ENCODE results near the gene FOXN1. TPM values are rescaled to one million over a fixed set of nuclear protein-coding genes. Genes with fewer than 3 reads are reported as not detected.

FOXN1 gene
- total RNA-seq, 1 experiment from 2014 or later, result not detected

DNA sequence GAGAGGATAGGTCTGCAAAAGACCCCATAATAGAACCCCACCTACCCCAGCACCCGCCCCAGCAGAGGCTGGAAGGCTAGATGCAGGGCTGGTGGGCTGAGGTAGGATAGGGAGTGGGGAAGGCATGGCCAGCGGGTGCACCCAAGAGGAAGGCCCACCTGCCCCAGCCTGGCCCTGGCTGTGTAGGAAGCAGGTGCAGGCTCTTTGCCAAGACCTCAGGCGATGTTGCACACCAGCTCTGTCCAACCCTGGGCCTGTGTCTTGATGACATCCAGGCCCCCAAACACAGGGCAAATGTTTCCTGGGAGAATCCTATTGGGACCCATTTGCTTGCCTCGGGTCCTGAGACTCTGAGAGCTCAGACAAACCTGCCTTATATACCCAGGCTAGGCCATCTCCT lies 34.1 kb downstream of the FOXN1 start:
- CTCF ChIA-PET, result interaction anchor here (0.6 to 2.9 kb wide), 29 partner anchors 10 to 814 kb away, joined by 3 to 98 read pairs (median 4); partner anchors contain the start of genes FOXN1, PIGS and SEBOX
- no peak overlapping the region for H3K27ac Mint-ChIP-seq (ENCODE audit: low read depth, unreplicated experiment)
- no TSS peak for BruUV-seq (replicated peaks)
- POLR2A ChIA-PET, result interaction anchor here (0.6 to 1.6 kb wide), 4 partner anchors 31 to 183 kb away, joined by 3 to 5 read pairs (median 4); partner anchors contain the start of genes PIGS and SPAG5
- no peaks in the 10 kb centered on the region for H3K9me3 Mint-ChIP-seq (ENCODE audit: unreplicated experiment)
- H3K4me3 Mint-ChIP-seq (ENCODE audit: unreplicated experiment), result no peak overlapping the region
- peaks cover 5% of the 10 kb centered on the region for H3K4me1 Mint-ChIP-seq (ENCODE audit: insufficient read depth, unreplicated experiment)
- no peaks in the 10 kb centered on the region for H3K36me3 Mint-ChIP-seq (ENCODE audit: insufficient read depth, unreplicated experiment)
- intact Hi-C loops (cut with micrococcal nuclease), result loop anchor here (1.0 to 10.0 kb wide), 3 partner anchors 46 to 308 kb away; partner anchors contain the start of genes IFT20 and TNFAIP1
- TF ChIP-seq, protein P1, sequence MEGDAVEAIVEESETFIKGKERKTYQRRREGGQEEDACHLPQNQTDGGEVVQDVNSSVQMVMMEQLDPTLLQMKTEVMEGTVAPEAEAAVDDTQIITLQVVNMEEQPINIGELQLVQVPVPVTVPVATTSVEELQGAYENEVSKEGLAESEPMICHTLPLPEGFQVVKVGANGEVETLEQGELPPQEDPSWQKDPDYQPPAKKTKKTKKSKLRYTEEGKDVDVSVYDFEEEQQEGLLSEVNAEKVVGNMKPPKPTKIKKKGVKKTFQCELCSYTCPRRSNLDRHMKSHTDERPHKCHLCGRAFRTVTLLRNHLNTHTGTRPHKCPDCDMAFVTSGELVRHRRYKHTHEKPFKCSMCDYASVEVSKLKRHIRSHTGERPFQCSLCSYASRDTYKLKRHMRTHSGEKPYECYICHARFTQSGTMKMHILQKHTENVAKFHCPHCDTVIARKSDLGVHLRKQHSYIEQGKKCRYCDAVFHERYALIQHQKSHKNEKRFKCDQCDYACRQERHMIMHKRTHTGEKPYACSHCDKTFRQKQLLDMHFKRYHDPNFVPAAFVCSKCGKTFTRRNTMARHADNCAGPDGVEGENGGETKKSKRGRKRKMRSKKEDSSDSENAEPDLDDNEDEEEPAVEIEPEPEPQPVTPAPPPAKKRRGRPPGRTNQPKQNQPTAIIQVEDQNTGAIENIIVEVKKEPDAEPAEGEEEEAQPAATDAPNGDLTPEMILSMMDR (IDR thresholded peaks at IDR 0.05; ENCODE audit: unreplicated experiment), result no peak
- peaks cover 12% of the 10 kb centered on the region for H3K27me3 Mint-ChIP-seq (ENCODE audit: insufficient read depth, unreplicated experiment)
- no peak for DNase-seq (ENCODE audit: unreplicated experiment)

DNA sequence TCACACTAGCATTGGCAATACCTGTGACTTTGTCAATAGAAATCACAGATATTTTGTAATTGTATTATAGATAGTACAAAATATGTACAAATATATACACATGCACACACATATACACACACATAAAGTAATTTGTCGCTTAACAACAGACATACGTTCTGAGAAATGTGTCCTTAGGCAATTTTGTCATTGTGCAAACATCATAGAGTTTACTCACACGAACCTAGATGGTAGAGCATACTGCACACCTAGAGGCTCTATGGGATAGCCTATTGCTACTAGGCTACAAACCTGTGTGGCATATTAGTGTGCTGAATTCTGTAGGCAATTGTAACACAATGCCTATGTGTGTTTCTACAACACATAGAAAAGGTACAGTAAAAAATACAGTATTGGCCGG lies 35.3 kb downstream of the FOXN1 start:
- DNase-seq (ENCODE audit: unreplicated experiment), result no peak
- Mint-ChIP-seq H3K9me3 (ENCODE audit: unreplicated experiment) (no peaks in the 10 kb centered on the region), H3K4me1 (ENCODE audit: insufficient read depth, unreplicated experiment) (peaks cover 11% of the 10 kb centered on the region), H3K27ac (ENCODE audit: low read depth, unreplicated experiment) (no peak overlapping the region), H3K27me3 (ENCODE audit: insufficient read depth, unreplicated experiment) (peaks cover 12% of the 10 kb centered on the region), H3K36me3 (ENCODE audit: insufficient read depth, unreplicated experiment) (no peaks in the 10 kb centered on the region), H3K4me3 (ENCODE audit: unreplicated experiment) (no peak overlapping the region)
- ChIA-PET CTCF (interaction anchor here (0.6 to 2.9 kb wide), 32 partner anchors 9 to 388 kb away, joined by 3 to 98 read pairs (median 4); partner anchors contain the start of genes FOXN1 and PIGS), POLR2A (interaction anchor here (1.0 to 1.4 kb wide), 2 partner anchors 46 to 49 kb away, joined by 3 to 4 read pairs; no protein-coding TSS in a partner anchor)
- intact Hi-C loops (cut with micrococcal nuclease), result loop anchor here (5.0 to 10.0 kb wide), 2 partner anchors 207 to 309 kb away; partner anchors contain the start of genes IFT20 and TNFAIP1
- BruUV-seq (replicated peaks), result no TSS peak
- TF ChIP-seq, protein P1 (IDR thresholded peaks at IDR 0.05; ENCODE audit: unreplicated experiment), result no peak

DNA sequence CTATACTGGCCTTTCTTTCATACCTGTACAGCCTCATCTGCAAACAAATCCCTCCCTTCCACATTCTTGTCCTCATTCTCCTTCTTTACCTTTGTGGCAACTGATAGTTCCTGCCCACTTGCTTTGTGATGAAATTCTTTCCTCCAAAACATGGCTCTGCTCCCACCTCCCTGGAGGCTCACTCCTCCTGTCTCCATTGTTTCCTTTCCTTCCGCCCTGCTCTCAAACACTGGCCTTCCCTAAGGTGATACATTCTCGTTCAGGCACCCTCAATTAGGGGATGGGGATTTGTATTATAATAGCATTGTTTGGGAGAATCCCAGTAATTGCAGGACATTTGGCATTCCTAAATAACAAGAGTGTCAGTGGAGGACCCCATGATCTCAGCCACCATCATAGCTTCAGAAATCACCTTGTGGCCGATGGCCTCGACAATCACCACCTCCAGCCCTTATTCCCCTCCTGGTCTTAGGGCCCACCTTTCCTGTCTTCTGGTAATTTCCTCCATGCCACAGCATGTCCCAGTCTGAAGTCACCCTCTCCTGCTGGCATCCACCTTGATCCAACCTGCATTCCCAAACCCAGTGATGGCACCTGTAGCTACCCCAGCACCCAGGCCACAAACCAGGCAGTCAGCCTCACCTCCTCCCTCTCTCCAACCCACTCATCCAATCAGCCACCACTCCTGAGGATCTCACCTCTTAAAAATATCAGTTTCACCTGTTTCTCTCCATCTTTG lies 38.4 kb downstream of the FOXN1 start:
- H3K4me1 Mint-ChIP-seq (ENCODE audit: insufficient read depth, unreplicated experiment), result peaks cover 11% of the 10 kb centered on the region
- ChIA-PET CTCF (interaction anchor here (0.6 to 2.6 kb wide), 2 partner anchors 50 to 1277 kb away, joined by 3 to 13 read pairs; no protein-coding TSS in a partner anchor), POLR2A (interaction anchor here (0.7 to 1.1 kb wide), 2 partner anchors 10 to 52 kb away, joined by 3 read pairs; no protein-coding TSS in a partner anchor)
- H3K36me3 Mint-ChIP-seq (ENCODE audit: insufficient read depth, unreplicated experiment), result peaks cover 6% of the 10 kb centered on the region
- DNase-seq (ENCODE audit: unreplicated experiment), result no peak
- H3K4me3 Mint-ChIP-seq (ENCODE audit: unreplicated experiment), result no peak overlapping the region
- H3K9me3 Mint-ChIP-seq (ENCODE audit: unreplicated experiment), result no peaks in the 10 kb centered on the region
- H3K27ac Mint-ChIP-seq (ENCODE audit: low read depth, unreplicated experiment), result peak overlapping the region; percentile 16
- no peaks in the 10 kb centered on the region for H3K27me3 Mint-ChIP-seq (ENCODE audit: insufficient read depth, unreplicated experiment)
- intact Hi-C loops (cut with micrococcal nuclease), result loop anchor here (5.0 to 10.0 kb wide), 2 partner anchors 210 to 312 kb away; partner anchors contain the start of genes IFT20 and TNFAIP1
- TF ChIP-seq, protein P1 (IDR thresholded peaks at IDR 0.05; ENCODE audit: unreplicated experiment), result no peak
- BruUV-seq (replicated peaks), result no TSS peak

DNA sequence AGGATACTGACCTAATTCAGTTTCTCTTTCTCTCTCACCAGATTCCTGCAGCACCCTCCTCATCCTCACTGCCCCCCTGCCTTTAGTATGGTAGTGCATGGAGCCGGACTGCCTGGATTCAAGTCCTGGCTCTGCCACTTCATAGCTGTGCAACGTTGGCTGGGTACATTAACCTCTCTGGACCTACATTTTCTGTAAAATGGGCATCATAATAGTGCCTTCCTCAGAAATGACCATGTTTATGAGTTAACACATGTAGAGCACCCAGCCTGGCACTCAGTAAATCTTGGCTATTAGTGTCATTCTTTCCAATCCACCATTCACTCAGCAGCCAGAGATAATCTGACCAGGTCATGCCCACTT lies 39.0 kb downstream of the FOXN1 start:
- no peak for DNase-seq (ENCODE audit: unreplicated experiment)
- ChIA-PET POLR2A (interaction anchor here (1.1 kb wide), 1 partner anchor 53 kb away, joined by 3 read pairs; no protein-coding TSS in a partner anchor), CTCF (interaction anchor here (0.6 kb wide), 1 partner anchor 1277 kb away, joined by 3 read pairs; no protein-coding TSS in a partner anchor)
- Mint-ChIP-seq H3K36me3 (ENCODE audit: insufficient read depth, unreplicated experiment) (peaks cover 6% of the 10 kb centered on the region), H3K27me3 (ENCODE audit: insufficient read depth, unreplicated experiment) (no peaks in the 10 kb centered on the region), H3K27ac (ENCODE audit: low read depth, unreplicated experiment) (peak overlapping the region; percentile 16), H3K4me1 (ENCODE audit: insufficient read depth, unreplicated experiment) (peaks cover 11% of the 10 kb centered on the region), H3K4me3 (ENCODE audit: unreplicated experiment) (no peak overlapping the region), H3K9me3 (ENCODE audit: unreplicated experiment) (no peaks in the 10 kb centered on the region)
- TF ChIP-seq, protein P1 (IDR thresholded peaks at IDR 0.05; ENCODE audit: unreplicated experiment), result no peak
- no TSS peak for BruUV-seq (replicated peaks)
- intact Hi-C loops (cut with micrococcal nuclease), result loop anchor here (10.0 kb wide), 1 partner anchor 210 kb away; the partner anchor contains the start of genes IFT20 and TNFAIP1
